ENCODE data around the gene SPANXN4. TPM values are rescaled to one million over a fixed set of nuclear protein-coding genes. Genes with fewer than 3 reads are reported as not detected.

The SPANXN4 gene
- total RNA-seq, 1 experiment from 2014 or later: not detected

GRCh38 chrX:143081231-143081630, 55.5 kb downstream of the SPANXN4 start:
- peaks cover 10% of the 10 kb centered on the region for H3K9me3 Mint-ChIP-seq (ENCODE audit: unreplicated experiment)
- TF ChIP-seq CTCF (IDR thresholded peaks at IDR 0.05; ENCODE audit: unreplicated experiment): no peak
- intact Hi-C loops (cut with micrococcal nuclease): no loop called here

GRCh38 chrX:143082537-143082936, 56.8 kb downstream of the SPANXN4 start:
- no TSS peak for BruUV-seq (replicated peaks)
- Mint-ChIP-seq H3K4me1 (ENCODE audit: insufficient read depth, unreplicated experiment) (peaks cover 5% of the 10 kb centered on the region), H3K27ac (ENCODE audit: low read depth, unreplicated experiment) (no peak overlapping the region), H3K36me3 (ENCODE audit: insufficient read depth, unreplicated experiment) (no peaks in the 10 kb centered on the region), H3K9me3 (ENCODE audit: unreplicated experiment) (peaks cover 10% of the 10 kb centered on the region), H3K4me3 (ENCODE audit: unreplicated experiment) (no peak overlapping the region), H3K27me3 (ENCODE audit: insufficient read depth, unreplicated experiment) (no peaks in the 10 kb centered on the region)
- CTCF ChIA-PET: no interaction called here
- no peak for TF ChIP-seq CTCF (IDR thresholded peaks at IDR 0.05; ENCODE audit: unreplicated experiment)
- POLR2A ChIA-PET: no interaction called here
- DNase-seq (ENCODE audit: unreplicated experiment): no peak
- intact Hi-C loops (cut with micrococcal nuclease): no loop called here

More at GRCh38 chrX:143081231-143081630, 55.5 kb downstream of the SPANXN4 start:
- ChIA-PET CTCF (no interaction called here), POLR2A (interaction anchor here (0.6 kb wide), 1 partner anchor 91 kb away, joined by 3 read pairs; no protein-coding TSS in a partner anchor)
- Mint-ChIP-seq H3K27ac (ENCODE audit: low read depth, unreplicated experiment) (no peak overlapping the region), H3K4me1 (ENCODE audit: insufficient read depth, unreplicated experiment) (peaks cover 5% of the 10 kb centered on the region), H3K4me3 (ENCODE audit: unreplicated experiment) (no peak overlapping the region), H3K27me3 (ENCODE audit: insufficient read depth, unreplicated experiment) (no peaks in the 10 kb centered on the region), H3K36me3 (ENCODE audit: insufficient read depth, unreplicated experiment) (no peaks in the 10 kb centered on the region)
- BruUV-seq (replicated peaks): no TSS peak
- no peak for DNase-seq (ENCODE audit: unreplicated experiment)

Data from MCF 10A (cell line).